H1 (cell line): ENCODE data around the gene OTX2. TPM values are rescaled to one million over a fixed set of nuclear protein-coding genes. Genes with fewer than 3 reads are reported as not detected.

Experiments
- CTCF ChIA-PET: fragments of 300-600 bp; sonication (Branson Sonifier 250); formaldehyde crosslinking; loops from one replicate; lab custom pipeline; 2021; ENCODE audit not compliant: partially characterized antibody; lab: Charles Lee
- POLR2A ChIA-PET: fragments of 300-600 bp; sonication (Branson Sonifier 250); formaldehyde crosslinking; loops from one replicate; lab custom pipeline; 2021; ENCODE audit warnings: inconsistent platforms; ENCODE audit not compliant: partially characterized antibody; lab: Charles Lee
- DNase-seq, 2 experiments: peaks; one replicate each; pipeline versions ENCODE4 v3.0.0 to v3.0.0-alpha.2; 2010 to 2022; ENCODE audit warnings: low spot score in 2 of 2, low read depth in 1 of 2, mixed read lengths in 1 of 2
- FAIRE-seq: peaks from 2 replicates; lab custom pipeline; 2011; peaks lifted over from hg19 to GRCh38; lab: Jason Lieb, UNC
- H2AFZ ChIP-seq: 2 replicates; pipeline ENCODE4 v1.8.1; 2012; ENCODE audit warnings: low read length, inconsistent platforms
- H2AK5ac ChIP-seq: 2 replicates; pipeline ENCODE4 v1.6.1; 2013; ENCODE audit warnings: low read depth, low read length
- H2BK120ac ChIP-seq: replicated peaks from 2 replicates; pipeline ENCODE3; 2013; ENCODE audit warnings: low read depth, low read length, inconsistent platforms
- H2BK12ac ChIP-seq: 2 replicates; pipeline ENCODE4 v1.6.1; 2013; ENCODE audit warnings: low read depth, low read length
- H2BK15ac ChIP-seq: 2 replicates; pipeline ENCODE4 v1.6.1; 2013; ENCODE audit warnings: low read length
- H2BK20ac ChIP-seq: 2 replicates; pipeline ENCODE4 v1.6.1; 2013; ENCODE audit warnings: low read length
- H2BK5ac ChIP-seq: 2 replicates; pipeline ENCODE4 v1.6.1; 2013; ENCODE audit warnings: low read depth, low read length
- H3K14ac ChIP-seq: 2 replicates; pipeline ENCODE4 v1.6.1; 2013; ENCODE audit warnings: inconsistent platforms; ENCODE audit not compliant: insufficient read length
- H3K18ac ChIP-seq: 2 replicates; pipeline ENCODE4 v1.6.1; 2013; ENCODE audit warnings: low read length; ENCODE audit errors: extremely low read depth
- H3K23ac ChIP-seq: 2 replicates; pipeline ENCODE4 v1.6.1; 2013; ENCODE audit warnings: inconsistent platforms; ENCODE audit not compliant: insufficient read length
- H3K23me2 ChIP-seq: 2 replicates; pipeline ENCODE4 v1.6.1; 2013; ENCODE audit warnings: low read depth, low read length
- H3K27ac ChIP-seq: 2 replicates; pipeline ENCODE4 v1.6.1; 2011; ENCODE audit warnings: low read depth, low read length, inconsistent platforms
- H3K27me3 ChIP-seq, 4 experiments: replicated peaks in 1 of 4; 1 replicate in 1 of 4; 2 replicates in 3 of 4; pipeline versions ENCODE4 v1.6.1 to v1.8.1; 2011 to 2013; ENCODE audit warnings: low read length in 3 of 4, mild to moderate bottlenecking in 3 of 4, inconsistent platforms in 2 of 4, mixed read lengths in 2 of 4, moderate library complexity in 1 of 4; ENCODE audit not compliant: control insufficient read depth in 3 of 4, insufficient read depth in 3 of 4; ENCODE audit errors: extremely low read depth in 1 of 4
- H3K36me3 ChIP-seq, 4 experiments: 2 replicates each; pipeline versions ENCODE4 v1.6.1 to v1.8.1; 2011 to 2013; ENCODE audit warnings: mild to moderate bottlenecking in 4 of 4, low read length in 3 of 4, moderate library complexity in 2 of 4, control low read depth in 1 of 4, inconsistent platforms in 1 of 4; ENCODE audit not compliant: insufficient read depth in 4 of 4, control insufficient read depth in 2 of 4
- H3K4ac ChIP-seq: replicated peaks from 2 replicates; pipeline ENCODE3; 2013; ENCODE audit warnings: low read length, low read depth, mixed read lengths, inconsistent platforms; ENCODE audit not compliant: insufficient read length
- H3K4me1 ChIP-seq, 4 experiments: replicated peaks in 1 of 4; 1 replicate in 1 of 4; 2 replicates in 3 of 4; pipeline versions ENCODE4 v1.6.1 to v1.8.1; 2011 to 2013; ENCODE audit warnings: low read length in 3 of 4, inconsistent platforms in 2 of 4, mixed read lengths in 1 of 4; ENCODE audit not compliant: insufficient read depth in 4 of 4, control insufficient read depth in 3 of 4
- H3K4me2 ChIP-seq, 2 experiments: 2 replicates each; pipeline versions ENCODE4 v1.6.1 to v1.8.1; 2011 to 2013; ENCODE audit warnings: low read depth in 2 of 2, low read length in 2 of 2, control low read depth in 1 of 2, inconsistent platforms in 1 of 2, mild to moderate bottlenecking in 1 of 2; ENCODE audit not compliant: insufficient read depth in 1 of 2
- H3K4me3 ChIP-seq, 4 experiments: fragments of 200-600, 300-600 bp in 1 of 4; sonication (generic), shearing (Covaris generic), sonication (Bioruptor Twin) in 1 of 4; 2 replicates each; pipeline versions ENCODE4 v1.5.1 to v1.8.1; 2011 to 2016; ENCODE audit warnings: low read length in 4 of 4, low read depth in 3 of 4, control low read depth in 2 of 4, inconsistent platforms in 2 of 4, mild to moderate bottlenecking in 2 of 4, mixed read lengths in 1 of 4, moderate library complexity in 1 of 4; ENCODE audit not compliant: insufficient read depth in 2 of 4; ENCODE audit errors: extremely low read depth in 1 of 4
- H3K56ac ChIP-seq: replicated peaks from 2 replicates; pipeline ENCODE3; 2013; ENCODE audit warnings: low read depth, mild to moderate bottlenecking, mixed read lengths, low read length, inconsistent platforms; ENCODE audit not compliant: insufficient read length
- H3K79me1 ChIP-seq: 2 replicates; pipeline ENCODE4 v1.6.1; 2013; ENCODE audit warnings: low read depth, low read length, control low read depth
- H3K79me2 ChIP-seq, 2 experiments: 2 replicates each; pipeline versions ENCODE4 v1.6.1 to v1.8.1; 2012 to 2013; ENCODE audit warnings: low read length in 2 of 2, mild to moderate bottlenecking in 2 of 2, inconsistent platforms in 1 of 2; ENCODE audit not compliant: insufficient read depth in 2 of 2, control insufficient read depth in 1 of 2
- H3K9ac ChIP-seq, 4 experiments: replicated peaks in 1 of 4; 1 replicate in 1 of 4; 2 replicates in 3 of 4; pipeline versions ENCODE4 v1.6.1 to v1.8.1; 2011 to 2013; ENCODE audit warnings: low read depth in 3 of 4, low read length in 3 of 4, control low read depth in 2 of 4, mild to moderate bottlenecking in 2 of 4, moderate library complexity in 2 of 4, inconsistent platforms in 1 of 4; ENCODE audit errors: extremely low read depth in 1 of 4
- H3K9me3 ChIP-seq, 2 experiments: 2 replicates each; pipeline versions ENCODE4 v1.6.1 to v1.8.1; 2012 to 2013; ENCODE audit warnings: mild to moderate bottlenecking in 2 of 2, moderate library complexity in 2 of 2, control low read depth in 1 of 2, inconsistent platforms in 1 of 2, low read depth in 1 of 2, low read length in 1 of 2, mixed read lengths in 1 of 2; ENCODE audit not compliant: insufficient read depth in 2 of 2
- H4K20me1 ChIP-seq, 2 experiments: replicated peaks in 1 of 2; 2 replicates each; pipeline versions ENCODE3 to v1.8.1; 2011 to 2013; ENCODE audit warnings: inconsistent platforms in 2 of 2, low read length in 2 of 2, mild to moderate bottlenecking in 1 of 2; ENCODE audit not compliant: insufficient read depth in 2 of 2, control insufficient read depth in 1 of 2
- H4K5ac ChIP-seq: 2 replicates; pipeline ENCODE4 v1.6.1; 2013; ENCODE audit warnings: low read length, low read depth, mixed read lengths, inconsistent platforms; ENCODE audit not compliant: insufficient read length
- H4K8ac ChIP-seq: 2 replicates; pipeline ENCODE4 v1.8.0; 2013; ENCODE audit warnings: mild to moderate bottlenecking, moderate library complexity, low read length, inconsistent platforms; ENCODE audit not compliant: insufficient read depth; ENCODE audit errors: extremely low read depth
- H4K91ac ChIP-seq: replicated peaks from 2 replicates; pipeline ENCODE3; 2013; ENCODE audit warnings: low read length, mixed read lengths, inconsistent platforms; ENCODE audit not compliant: insufficient read length
- BCL11A ChIP-seq, 2 experiments: IDR thresholded peaks; one replicate each; pipeline ENCODE4 v1.6.1; 2011; ENCODE audit warnings: low read depth in 2 of 2, low read length in 2 of 2, mild to moderate bottlenecking in 2 of 2
- GTF2F1 ChIP-seq: IDR thresholded peaks from 2 replicates; pipeline ENCODE4 v1.6.1; 2012; ENCODE audit warnings: low read depth, low read length, improper control_type of control experiment, borderline replicate concordance
- HDAC2 ChIP-seq, 2 experiments: fragments of 300-600 bp in 1 of 2; sonication (generic) in 1 of 2; IDR thresholded peaks; 2 replicates each; pipeline ENCODE4 v1.6.1; 2011 to 2012; ENCODE audit warnings: low read depth in 2 of 2, low read length in 2 of 2, mild to moderate bottlenecking in 2 of 2, moderate library complexity in 2 of 2, borderline replicate concordance in 1 of 2, inconsistent platforms in 1 of 2
- KDM1A ChIP-seq: fragments of 200-600, 300-600 bp; sonication (generic); IDR thresholded peaks from 2 replicates; pipeline ENCODE4 v1.7.1; 2016; ENCODE audit warnings: mild to moderate bottlenecking, low read length, borderline replicate concordance
- NANOG ChIP-seq: IDR thresholded peaks from 2 replicates; pipeline ENCODE4 v1.6.1; 2011; ENCODE audit warnings: low read length, low read depth, mild to moderate bottlenecking, inconsistent platforms; ENCODE audit not compliant: insufficient read depth, poor library complexity, severe bottlenecking
- NRF1 ChIP-seq: IDR thresholded peaks from 2 replicates; pipeline ENCODE4 v1.6.1; 2011; ENCODE audit warnings: mild to moderate bottlenecking, low read depth, low read length, improper control_type of control experiment
- POU5F1 ChIP-seq: IDR thresholded peaks from 2 replicates; pipeline ENCODE4 v1.6.1; 2011; ENCODE audit warnings: low read depth, mild to moderate bottlenecking, low read length, moderate library complexity
- SAP30 ChIP-seq: fragments of 300-600 bp; sonication (generic); IDR thresholded peaks from 2 replicates; pipeline ENCODE4 v1.7.1; 2012; ENCODE audit warnings: low read length, moderate library complexity, mild to moderate bottlenecking, inconsistent platforms; ENCODE audit not compliant: insufficient read depth, insufficient replicate concordance
- SIX5 ChIP-seq: IDR thresholded peaks from 2 replicates; pipeline ENCODE4 v1.6.1; 2011; ENCODE audit warnings: mild to moderate bottlenecking, low read depth, low read length
- WGBS, 2 experiments: shearing (Covaris generic) in 1 of 2; methylation state at CpG; one replicate each; pipeline versions ENCODE4 v1.1.6 to v1.1.7; 2013 to 2015; ENCODE audit warnings: low lambda C conversion rate in 2 of 2, mixed read lengths in 2 of 2, inconsistent platforms in 1 of 2, low coverage in 1 of 2, missing lambda C conversion rate in 1 of 2; ENCODE audit not compliant: insufficient replicate concordance in 2 of 2, insufficient coverage in 1 of 2, insufficient read length in 1 of 2; ENCODE audit errors: extremely low coverage in 1 of 2, missing lambda C conversion rate in 1 of 2; 5-methylcytosine and 5-hydroxymethylcytosine counted together
- polyA plus RNA-seq, 7 experiments: library from polyadenylated mRNA; depleted of rRNA in 3 of 7; stranded (reverse) in 5 of 7; unstranded in 2 of 7; fragments of >200 nt in 5 of 7; fragments of 200-250 nt in 2 of 7; gene quantifications; 1 replicate in 5 of 7; 2 replicates in 1 of 7; 4 replicates in 1 of 7; pipeline versions ENCODE4 v1.2.1 to v1.2.3, GENCODE V29; 2011 to 2013; ENCODE audit warnings: missing spikeins in 2 of 7, mixed read lengths in 2 of 7
- total RNA-seq: library from RNA; stranded (reverse); fragmentation: NEBNext Ultra II Directional; extraction: Animal tissue kit (Norgen Biotek cat#: 25700); gene quantifications from 2 replicates; pipeline ENCODE4 v1.2.1, GENCODE V29; 2021
- TF ChIP-seq, protein P1 (sequence below): IDR thresholded peaks from 2 replicates; pipeline ENCODE4 v1.6.1; 2012; ENCODE audit warnings: low read length, inconsistent platforms

The OTX2 gene
- total and polyA plus RNA-seq, 2 of the 8 experiments (the other 6 are each of a cell fraction or from before 2014, with no cell fraction given) = 33.9 to 155 TPM

DNA sequence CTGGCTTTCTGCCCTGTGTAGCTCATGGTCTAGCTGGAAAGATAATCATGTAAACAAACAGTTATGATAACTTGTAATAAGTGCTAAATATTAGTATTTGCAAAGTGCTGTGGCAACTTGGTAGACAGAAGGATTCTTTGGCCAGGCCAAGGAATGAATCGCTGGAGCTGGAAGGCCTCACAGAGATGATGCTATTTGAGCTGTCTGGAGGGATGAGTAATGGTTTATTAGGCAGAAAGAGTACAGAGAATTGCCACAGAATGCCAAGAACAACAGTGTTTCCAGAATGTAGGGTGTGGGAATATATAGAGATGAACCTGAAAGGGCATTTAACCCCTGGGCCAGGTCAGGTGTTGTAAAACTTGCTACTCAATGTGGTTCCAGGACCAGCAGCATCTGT lies 27.6 kb downstream of the OTX2 start:
- POLR2A ChIA-PET = no interaction called here
- TF ChIP-seq KDM1A (no peak), POU5F1 (no peak), BCL11A (IDR thresholded peaks at IDR 0.05; ENCODE audit: low read depth in 2 of 2, low read length in 2 of 2) (no peak), NRF1 (no peak), SAP30 (no peak), NANOG (no peak), HDAC2 (IDR thresholded peaks at IDR 0.05; ENCODE audit: borderline replicate concordance in 1 of 2, low read depth in 2 of 2, low read length in 2 of 2) (no peak), SIX5 (no peak), GTF2F1 (no peak)
- TF ChIP-seq, protein P1, sequence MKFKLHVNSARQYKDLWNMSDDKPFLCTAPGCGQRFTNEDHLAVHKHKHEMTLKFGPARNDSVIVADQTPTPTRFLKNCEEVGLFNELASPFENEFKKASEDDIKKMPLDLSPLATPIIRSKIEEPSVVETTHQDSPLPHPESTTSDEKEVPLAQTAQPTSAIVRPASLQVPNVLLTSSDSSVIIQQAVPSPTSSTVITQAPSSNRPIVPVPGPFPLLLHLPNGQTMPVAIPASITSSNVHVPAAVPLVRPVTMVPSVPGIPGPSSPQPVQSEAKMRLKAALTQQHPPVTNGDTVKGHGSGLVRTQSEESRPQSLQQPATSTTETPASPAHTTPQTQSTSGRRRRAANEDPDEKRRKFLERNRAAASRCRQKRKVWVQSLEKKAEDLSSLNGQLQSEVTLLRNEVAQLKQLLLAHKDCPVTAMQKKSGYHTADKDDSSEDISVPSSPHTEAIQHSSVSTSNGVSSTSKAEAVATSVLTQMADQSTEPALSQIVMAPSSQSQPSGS = no peak
- H3K4me2 ChIP-seq = no peak overlapping the region
- no peak overlapping the region for H4K91ac ChIP-seq
- H4K8ac ChIP-seq = no peak overlapping the region
- no peak overlapping the region for H2AFZ ChIP-seq
- no peaks in the 10 kb centered on the region for H3K79me1 ChIP-seq
- no peak overlapping the region for H3K56ac ChIP-seq
- DNase-seq = no peak
- H2BK12ac ChIP-seq = no peak overlapping the region
- H3K4me1 ChIP-seq = no peaks in the 10 kb centered on the region
- 96% methylated on average over 1 of the region's 1 CpG; no CpG with 5 or more reads in 1 of the 2 experiments for WGBS, 2 experiments
- no peak overlapping the region for H3K4me3 ChIP-seq
- H3K9me3 ChIP-seq = no peaks in the 10 kb centered on the region
- no peaks in the 10 kb centered on the region for H3K36me3 ChIP-seq
- peaks cover 0 to 3% (median 1%) of the 10 kb centered on the region in 4 experiments; a peak in 1 of 7 replicates for H3K27me3 ChIP-seq
- H3K79me2 ChIP-seq = no peaks in the 10 kb centered on the region
- H2BK15ac ChIP-seq = no peak overlapping the region
- no peak overlapping the region for H3K18ac ChIP-seq
- no peak overlapping the region for H4K5ac ChIP-seq
- no peak for FAIRE-seq
- H3K23ac ChIP-seq = no peak overlapping the region
- H2BK20ac ChIP-seq = no peak overlapping the region
- no peak overlapping the region for H2BK5ac ChIP-seq
- no peaks in the 10 kb centered on the region for H4K20me1 ChIP-seq
- H2BK120ac ChIP-seq = no peak overlapping the region
- no peaks in the 10 kb centered on the region for H3K23me2 ChIP-seq
- H2AK5ac ChIP-seq = no peak overlapping the region
- no peak overlapping the region for H3K27ac ChIP-seq
- no peak overlapping the region for H3K9ac ChIP-seq
- CTCF ChIA-PET = interaction anchor here (0.6 kb wide), 1 partner anchor 96 kb away, joined by 3 read pairs; no protein-coding TSS in a partner anchor
- no peak overlapping the region for H3K14ac ChIP-seq
- H3K4ac ChIP-seq = no peak overlapping the region
